Rectal smooth muscle tissue (tissue), 1 donor: ENCODE data around the gene COL16A1.

ENCODE experiments used
- H3K27ac ChIP-seq: one replicate; pipeline ENCODE4 v1.7.0; 2013; ENCODE audit warnings: low read depth, low read length, inconsistent platforms
- H3K27me3 ChIP-seq: one replicate; pipeline ENCODE4 v1.7.0; 2013; ENCODE audit warnings: low read length; ENCODE audit not compliant: control insufficient read depth, insufficient read depth
- H3K36me3 ChIP-seq: one replicate; pipeline ENCODE4 v1.7.0; 2013; ENCODE audit warnings: low read length; ENCODE audit not compliant: control insufficient read depth, insufficient read depth
- H3K4me1 ChIP-seq: one replicate; pipeline ENCODE4 v1.7.0; 2013; ENCODE audit warnings: low read length; ENCODE audit not compliant: control insufficient read depth, insufficient read depth
- H3K4me3 ChIP-seq: one replicate; pipeline ENCODE4 v1.7.0; 2013; ENCODE audit warnings: low read length
- H3K9ac ChIP-seq: one replicate; pipeline ENCODE4 v1.7.0; 2013; ENCODE audit warnings: low read length

The COL16A1 gene

DNA sequence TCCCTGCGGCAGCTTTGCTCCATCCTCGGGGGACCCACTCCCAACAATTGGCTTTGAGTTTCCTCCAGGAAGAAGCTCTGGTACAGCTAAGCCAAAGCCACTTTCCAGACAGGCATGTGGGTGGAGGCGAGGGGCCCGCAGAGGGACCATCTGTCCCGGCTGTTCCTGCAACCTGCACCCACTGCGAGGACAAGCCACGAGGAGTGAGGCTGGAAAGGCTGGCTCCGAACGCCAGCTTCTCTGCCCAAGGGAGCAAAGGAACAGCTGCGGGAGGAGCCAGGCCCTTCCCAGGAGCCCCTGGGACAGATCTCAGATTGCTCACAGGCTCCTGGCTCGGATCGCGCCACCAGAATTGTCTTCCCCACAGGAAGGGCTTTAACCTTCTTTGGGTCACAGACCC lies 30.8 kb downstream of the COL16A1 start:
- Histone ChIP-seq H3K4me1 (peaks cover 48% of the 10 kb centered on the region), H3K9ac (no peak overlapping the region), H3K4me3 (no peak overlapping the region), H3K27ac (peak overlapping the region; percentile 64), H3K36me3 (no peaks in the 10 kb centered on the region), H3K27me3 (no peaks in the 10 kb centered on the region)

GRCh38 chr1:31671561-31672201 lies 32.1 kb downstream of the COL16A1 start:
- Histone ChIP-seq H3K36me3 (no peaks in the 10 kb centered on the region), H3K27me3 (no peaks in the 10 kb centered on the region), H3K9ac (no peak overlapping the region), H3K27ac (peak overlapping the region; percentile 70), H3K4me3 (no peak overlapping the region), H3K4me1 (peaks cover 52% of the 10 kb centered on the region)

GRCh38 chr1:31671147-31671546 lies 32.7 kb downstream of the COL16A1 start:
- Histone ChIP-seq H3K4me3 (peak overlapping the region; percentile 45), H3K27me3 (no peaks in the 10 kb centered on the region), H3K36me3 (no peaks in the 10 kb centered on the region), H3K4me1 (peaks cover 55% of the 10 kb centered on the region), H3K9ac (no peak overlapping the region), H3K27ac (peak overlapping the region; percentile 70)

GRCh38 chr1:31670593-31670964 lies 33.2 kb downstream of the COL16A1 start:
- H3K4me1 ChIP-seq, result peaks cover 59% of the 10 kb centered on the region
- no peak overlapping the region for H3K9ac ChIP-seq
- peak overlapping the region; percentile 70 for H3K27ac ChIP-seq
- no peaks in the 10 kb centered on the region for H3K27me3 ChIP-seq
- H3K36me3 ChIP-seq, result no peaks in the 10 kb centered on the region
- peak overlapping the region; percentile 45 for H3K4me3 ChIP-seq

GRCh38 chr1:31669786-31670592 lies 33.8 kb downstream of the COL16A1 start:
- peaks cover 54% of the 10 kb centered on the region for H3K4me1 ChIP-seq
- no peaks in the 10 kb centered on the region for H3K36me3 ChIP-seq
- H3K9ac ChIP-seq, result peak overlapping the region; percentile 45
- H3K27me3 ChIP-seq, result no peaks in the 10 kb centered on the region
- peak overlapping the region; percentile 45 for H3K4me3 ChIP-seq
- peak overlapping the region; percentile 70 for H3K27ac ChIP-seq

DNA sequence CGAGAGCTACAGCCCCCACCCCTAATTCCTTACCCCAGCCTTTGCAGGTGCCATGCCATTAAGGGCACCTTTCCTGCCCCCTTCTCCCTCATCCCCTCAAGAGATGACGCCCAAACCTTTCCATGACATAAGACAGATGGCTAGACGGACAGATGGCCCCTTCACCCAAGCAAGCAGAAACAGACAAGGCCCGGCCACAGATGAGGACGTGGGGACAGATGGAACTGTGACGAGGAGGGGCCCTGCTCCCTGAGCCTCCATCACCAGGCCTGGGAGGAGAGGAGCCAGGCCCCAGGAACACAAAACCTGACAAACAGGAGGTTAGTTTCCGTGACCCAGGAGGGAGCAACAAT lies 34.4 kb downstream of the COL16A1 start:
- Histone ChIP-seq H3K4me1 (peaks cover 49% of the 10 kb centered on the region), H3K27ac (peak overlapping the region; percentile 70), H3K27me3 (no peaks in the 10 kb centered on the region), H3K9ac (no peak overlapping the region), H3K4me3 (peak overlapping the region; percentile 45), H3K36me3 (no peaks in the 10 kb centered on the region)

- Histone ChIP-seq H3K4me3 (no peak overlapping the region), H3K27ac (no peak overlapping the region), H3K4me1 (peaks cover 43% of the 10 kb centered on the region), H3K9ac (no peak overlapping the region), H3K27me3 (no peaks in the 10 kb centered on the region), H3K36me3 (no peaks in the 10 kb centered on the region)
These were observed 35.4 kb downstream of the COL16A1 start for GRCh38 chr1:31668303-31668883.

DNA sequence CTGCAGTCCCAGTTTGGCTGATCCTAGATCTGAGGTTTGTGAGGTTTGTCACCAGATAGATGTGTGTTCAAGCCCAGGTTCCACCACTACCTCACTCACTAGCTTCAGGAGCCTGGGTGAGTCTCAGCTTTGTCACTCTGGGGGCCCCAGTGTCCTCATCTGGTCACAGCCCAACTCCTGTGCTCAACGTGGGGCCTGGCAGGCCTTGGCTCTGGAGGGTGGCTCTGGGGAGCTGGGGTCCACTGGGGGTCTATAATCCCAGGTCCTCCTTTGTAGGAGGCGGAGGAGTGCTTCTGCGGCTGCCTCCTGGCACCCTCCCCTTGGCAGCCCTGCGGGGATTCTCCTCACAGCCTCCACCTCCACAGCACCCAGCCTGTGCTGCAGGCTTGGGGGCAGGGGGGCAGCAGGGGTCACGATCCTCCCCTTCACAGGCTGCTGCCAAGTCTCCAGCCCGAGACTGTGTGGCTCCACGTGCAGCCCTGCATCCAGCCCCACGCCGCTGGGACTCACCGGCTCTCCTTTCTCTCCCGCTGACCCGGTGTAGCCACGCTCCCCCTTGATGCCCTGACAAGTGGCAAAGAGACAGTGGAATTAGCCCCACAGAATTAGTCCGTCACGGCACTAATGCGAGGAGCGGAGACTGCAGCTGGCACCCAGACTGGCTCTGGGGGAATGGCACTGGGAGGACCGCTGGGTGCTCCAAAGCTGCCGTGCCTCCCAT lies 36.6 kb downstream of the COL16A1 start:
- peaks cover 34% of the 10 kb centered on the region for H3K4me1 ChIP-seq
- no peak overlapping the region for H3K9ac ChIP-seq
- no peaks in the 10 kb centered on the region for H3K36me3 ChIP-seq
- H3K27ac ChIP-seq, result no peak overlapping the region
- no peak overlapping the region for H3K4me3 ChIP-seq
- H3K27me3 ChIP-seq, result no peaks in the 10 kb centered on the region

DNA sequence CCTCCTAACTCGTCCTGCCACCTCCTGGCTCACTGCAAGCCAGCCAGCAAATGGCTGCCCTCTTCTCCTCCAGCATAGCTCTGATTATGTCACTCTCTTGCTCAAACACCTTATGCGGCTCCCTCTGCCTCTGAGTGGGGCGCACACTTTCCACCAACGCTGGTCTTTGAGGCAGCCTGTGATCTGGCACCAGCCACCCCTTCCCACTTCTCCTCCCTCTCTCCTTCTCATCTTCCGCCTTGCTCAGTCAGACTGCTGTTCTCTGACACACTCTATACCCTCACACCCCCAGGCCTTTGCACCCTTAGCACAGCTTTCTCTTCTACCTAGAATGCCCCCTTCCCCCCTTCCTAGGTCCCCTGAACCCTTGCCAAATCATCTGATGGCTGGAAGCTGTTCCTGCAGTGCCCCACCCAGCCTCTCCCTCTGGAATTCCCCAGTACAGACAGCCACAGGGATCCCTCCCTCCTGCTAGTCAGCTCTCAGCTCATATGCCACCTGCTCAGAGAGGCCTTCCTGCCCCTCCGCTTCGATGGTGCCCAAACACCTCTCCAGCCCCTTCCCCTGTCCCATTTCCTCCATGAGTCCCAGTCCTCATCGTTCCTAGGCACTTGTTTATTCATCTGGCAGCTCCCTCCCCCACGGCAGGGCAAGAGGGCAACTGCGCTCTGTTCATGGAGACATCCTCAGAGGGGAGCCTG lies 37.4 kb downstream of the COL16A1 start:
- no peaks in the 10 kb centered on the region for H3K36me3 ChIP-seq
- no peaks in the 10 kb centered on the region for H3K27me3 ChIP-seq
- no peak overlapping the region for H3K4me3 ChIP-seq
- peaks cover 34% of the 10 kb centered on the region for H3K4me1 ChIP-seq
- H3K9ac ChIP-seq, result no peak overlapping the region
- H3K27ac ChIP-seq, result peak overlapping the region; percentile 48

DNA sequence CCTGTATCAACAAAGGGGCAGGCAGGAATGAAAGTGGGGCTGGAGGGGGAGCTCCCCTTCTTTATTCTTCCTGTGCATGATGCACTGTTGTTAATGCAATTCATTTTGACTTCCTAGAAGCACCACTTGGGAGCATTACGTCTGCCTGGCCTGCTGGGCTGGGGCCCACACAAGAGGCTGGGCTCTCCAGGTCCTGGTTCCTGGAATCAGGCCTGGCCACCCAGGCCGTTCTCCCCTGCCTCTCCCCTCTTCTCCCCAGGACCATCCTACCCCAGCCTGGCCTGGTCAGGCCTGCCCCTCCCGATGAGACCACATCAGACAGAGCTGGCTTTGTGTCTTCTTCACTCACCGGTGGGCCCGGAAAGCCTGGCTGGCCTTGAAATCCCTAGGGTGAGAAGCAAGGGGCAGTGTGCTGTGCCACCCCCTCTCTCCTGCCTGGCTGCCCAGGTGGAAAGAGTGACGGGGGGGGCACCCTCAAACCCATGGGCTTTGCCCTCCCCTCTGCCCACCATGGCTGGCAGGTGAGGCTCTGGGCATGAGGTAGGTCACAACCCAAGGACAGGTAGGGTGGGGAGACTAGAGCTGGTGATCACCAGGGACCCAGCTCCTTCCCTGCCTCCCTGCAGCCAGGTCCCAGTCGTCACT lies 38.5 kb downstream of the COL16A1 start:
- Histone ChIP-seq H3K36me3 (no peaks in the 10 kb centered on the region), H3K4me1 (peaks cover 26% of the 10 kb centered on the region), H3K4me3 (no peak overlapping the region), H3K27ac (no peak overlapping the region), H3K27me3 (no peaks in the 10 kb centered on the region), H3K9ac (no peak overlapping the region)

DNA sequence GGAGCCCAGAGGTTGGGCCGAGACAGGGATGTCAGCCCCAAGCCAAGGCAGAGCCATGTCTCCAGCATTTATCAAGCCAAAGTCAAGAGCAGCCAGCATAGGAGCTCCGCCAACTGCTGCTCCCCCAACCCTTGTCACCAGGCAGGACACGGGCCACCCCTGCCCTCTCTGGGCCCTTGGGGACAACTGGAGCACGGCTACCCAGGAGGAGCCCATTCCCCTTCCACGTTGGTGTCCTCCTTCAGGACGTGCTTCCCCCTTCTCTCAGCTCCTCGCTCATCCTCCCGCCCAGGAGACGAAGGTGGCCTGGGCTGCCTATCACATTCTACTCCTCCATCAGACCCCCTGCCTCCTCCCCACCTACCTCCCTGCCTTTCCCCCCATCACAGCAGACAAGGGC lies 39.3 kb downstream of the COL16A1 start:
- H3K4me3 ChIP-seq, result no peak overlapping the region
- H3K9ac ChIP-seq, result no peak overlapping the region
- H3K27ac ChIP-seq, result no peak overlapping the region
- no peaks in the 10 kb centered on the region for H3K36me3 ChIP-seq
- H3K27me3 ChIP-seq, result no peaks in the 10 kb centered on the region
- H3K4me1 ChIP-seq, result peaks cover 19% of the 10 kb centered on the region
